Mesothelial cell of epicardium (in vitro differentiated cells): Measurements from ENCODE around the gene ACVRL1. TPM values are rescaled to one million over a fixed set of nuclear protein-coding genes. Genes with fewer than 3 reads are reported as not detected.

ENCODE experiments used
- DNase-seq, 2 experiments: peaks; one replicate each; pipeline ENCODE4 v3.0.0; 2021; ENCODE audit warnings: low spot score in 2 of 2; ENCODE audit not compliant: unreplicated experiment in 2 of 2
- H3K27ac Mint-ChIP-seq: 2 replicates; pipeline ENCODE4 v1.8.0; 2021; ENCODE audit warnings: mixed read lengths
- H3K27me3 Mint-ChIP-seq: 2 replicates; pipeline ENCODE4 v1.8.0; 2021; ENCODE audit warnings: low read depth, mixed read lengths
- H3K36me3 Mint-ChIP-seq: 2 replicates; pipeline ENCODE4 v1.8.0; 2021; ENCODE audit warnings: mixed read lengths
- H3K4me1 Mint-ChIP-seq: 2 replicates; pipeline ENCODE4 v1.8.0; 2021; ENCODE audit warnings: mixed read lengths
- H3K4me3 Mint-ChIP-seq: 2 replicates; pipeline ENCODE4 v1.8.0; 2021; ENCODE audit warnings: mild to moderate bottlenecking, moderate library complexity, mixed read lengths
- H3K9me3 Mint-ChIP-seq: 2 replicates; pipeline ENCODE4 v1.8.0; 2021; ENCODE audit warnings: mixed read lengths
- CTCF ChIP-seq: fragments of 200-600 bp; sonication (generic); IDR thresholded peaks from one replicate; pipeline ENCODE4 v1.5.0; 2021; ENCODE audit warnings: antibody characterized with exemption; ENCODE audit not compliant: unreplicated experiment
- total RNA-seq: library from RNA; stranded (reverse); gene quantifications from 3 replicates; pipeline ENCODE4 v1.2.1, GENCODE V29; 2021

Gene ACVRL1
- total RNA-seq, 1 donor from 2014 or later, result not detected

- no peak for TF ChIP-seq CTCF
- Mint-ChIP-seq H3K36me3 (no peaks in the 10 kb centered on the region), H3K4me3 (peak overlapping the region; percentile 70), H3K27ac (no peak overlapping the region), H3K27me3 (peaks cover 26% of the 10 kb centered on the region), H3K4me1 (peaks cover 72% of the 10 kb centered on the region), H3K9me3 (no peaks in the 10 kb centered on the region)
- no peak for DNase-seq
These were observed 39.4 kb upstream of the ACVRL1 start for GRCh38 chr12:51867796-51868428.

- no peaks in the 10 kb centered on the region for H3K9me3 Mint-ChIP-seq
- peaks cover 68% of the 10 kb centered on the region for H3K4me1 Mint-ChIP-seq
- no peaks in the 10 kb centered on the region for H3K36me3 Mint-ChIP-seq
- no peak for DNase-seq
- no peak overlapping the region for H3K27ac Mint-ChIP-seq
- TF ChIP-seq CTCF, result no peak
- peak overlapping the region; percentile 70 for H3K4me3 Mint-ChIP-seq
- peaks cover 24% of the 10 kb centered on the region for H3K27me3 Mint-ChIP-seq
These were observed 38.3 kb upstream of the ACVRL1 start for GRCh38 chr12:51868821-51869495.

- H3K36me3 Mint-ChIP-seq, result no peaks in the 10 kb centered on the region
- H3K4me3 Mint-ChIP-seq, result peak overlapping the region; percentile 44
- peaks cover 24% of the 10 kb centered on the region for H3K27me3 Mint-ChIP-seq
- H3K9me3 Mint-ChIP-seq, result no peaks in the 10 kb centered on the region
- peaks cover 68% of the 10 kb centered on the region for H3K4me1 Mint-ChIP-seq
- no peak for TF ChIP-seq CTCF
- DNase-seq, result no peak
- no peak overlapping the region for H3K27ac Mint-ChIP-seq
These were observed 37.8 kb upstream of the ACVRL1 start for GRCh38 chr12:51869496-51869865.

GRCh38 chr12:51869931-51870330 lies 37.4 kb upstream of the ACVRL1 start:
- peaks cover 24% of the 10 kb centered on the region for H3K27me3 Mint-ChIP-seq
- peak overlapping the region; percentile 44 for H3K4me3 Mint-ChIP-seq
- no peak for TF ChIP-seq CTCF
- DNase-seq, result no peak
- no peaks in the 10 kb centered on the region for H3K9me3 Mint-ChIP-seq
- no peaks in the 10 kb centered on the region for H3K36me3 Mint-ChIP-seq
- H3K27ac Mint-ChIP-seq, result no peak overlapping the region
- H3K4me1 Mint-ChIP-seq, result peaks cover 63% of the 10 kb centered on the region

- Mint-ChIP-seq H3K4me3 (peak overlapping the region; percentile 44), H3K9me3 (no peaks in the 10 kb centered on the region), H3K27ac (no peak overlapping the region), H3K36me3 (no peaks in the 10 kb centered on the region), H3K27me3 (peaks cover 24% of the 10 kb centered on the region), H3K4me1 (peaks cover 59% of the 10 kb centered on the region)
- TF ChIP-seq CTCF, result no peak
- no peak for DNase-seq
These were observed 36.8 kb upstream of the ACVRL1 start for GRCh38 chr12:51870504-51870903.
